HG02870 (cell line): ENCODE data around the gene SART3.
"Not testable (repeated sequence)": the region's sequence is repeated elsewhere in the genome, so short reads cannot be mapped to it uniquely, and the experiment has no call there.

Experiments
- ATAC-seq: cut with Tn5 transposase; IDR thresholded peaks from one replicate; pipeline ENCODE4 v1.9.1; 2021; ENCODE audit warnings: mild to moderate bottlenecking, moderate library complexity; ENCODE audit not compliant: unreplicated experiment

Gene SART3

GRCh38 chr12:108502922-108503321 lies 58.1 kb downstream of the SART3 start:
- ATAC-seq: no peak

DNA sequence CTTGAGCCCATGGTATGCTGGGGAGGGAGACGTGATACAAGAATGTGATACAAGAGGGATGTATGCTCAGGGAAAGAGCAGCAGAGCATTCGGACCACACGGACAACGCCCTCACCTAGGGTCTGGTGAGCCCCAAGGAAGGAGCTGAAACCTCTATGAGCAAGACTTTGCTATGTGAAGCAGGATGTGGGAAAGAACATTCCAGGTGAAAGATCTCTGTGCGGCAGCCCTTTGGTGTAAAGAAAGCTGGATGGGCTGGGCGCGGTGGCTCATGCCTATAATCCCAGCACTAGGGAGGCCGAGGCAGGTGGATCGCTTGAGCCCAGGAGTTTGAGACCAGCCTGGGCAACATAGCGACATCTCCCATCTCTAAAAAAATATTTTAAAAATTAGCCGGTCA lies 62.8 kb downstream of the SART3 start:
- ATAC-seq: no peak

- no peak for ATAC-seq
Measured at GRCh38 chr12:108495823-108496579, 65.0 kb downstream of the SART3 start.

- ATAC-seq: no peak
Measured at GRCh38 chr12:108495054-108495453, 65.9 kb downstream of the SART3 start.

- no peak for ATAC-seq
Measured at GRCh38 chr12:108491256-108491655, 69.7 kb downstream of the SART3 start.

DNA sequence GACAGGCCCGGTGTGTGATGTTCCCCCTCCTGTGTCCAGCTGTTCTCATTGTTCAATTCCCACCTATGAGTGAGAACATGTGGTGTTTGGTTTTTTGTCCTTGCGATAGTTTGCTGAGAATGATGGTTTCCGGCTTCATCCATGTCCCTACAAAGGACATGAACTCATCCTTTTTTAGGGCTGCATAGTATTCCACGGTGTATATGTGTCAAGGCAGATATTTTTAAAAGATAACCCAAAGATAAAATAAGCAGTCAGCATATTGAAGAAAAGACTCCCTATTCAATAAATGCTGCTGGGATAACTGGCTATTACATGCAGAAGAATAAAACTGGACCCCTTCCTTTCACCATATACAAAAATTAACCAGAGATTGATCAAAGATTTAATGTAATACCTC lies 73.9 kb downstream of the SART3 start:
- ATAC-seq: not testable (repeated sequence)

- ATAC-seq: not testable (repeated sequence)
Measured at GRCh38 chr12:108485371-108485770, 75.6 kb downstream of the SART3 start.

GRCh38 chr12:108484845-108485244 lies 76.1 kb downstream of the SART3 start:
- no peak for ATAC-seq

DNA sequence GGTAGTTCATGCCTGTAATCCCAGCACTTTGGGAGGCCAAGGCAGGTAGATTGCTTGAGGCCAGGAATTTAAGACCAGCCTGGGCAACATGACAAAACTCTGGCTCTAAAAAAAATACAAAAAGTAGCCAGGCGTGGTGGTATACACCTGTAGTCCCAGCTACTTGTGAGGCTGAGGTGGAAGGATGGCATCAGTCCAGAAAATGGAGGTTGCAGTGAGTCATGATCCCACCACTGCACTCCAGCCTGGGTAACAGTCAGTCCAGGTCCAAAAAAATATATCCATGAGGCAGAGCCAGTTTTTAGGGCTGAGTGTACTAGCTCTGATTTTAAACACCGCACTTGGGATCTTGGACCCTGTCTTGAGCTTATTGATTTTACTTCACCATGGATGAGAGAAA lies 76.5 kb downstream of the SART3 start:
- no peak for ATAC-seq

DNA sequence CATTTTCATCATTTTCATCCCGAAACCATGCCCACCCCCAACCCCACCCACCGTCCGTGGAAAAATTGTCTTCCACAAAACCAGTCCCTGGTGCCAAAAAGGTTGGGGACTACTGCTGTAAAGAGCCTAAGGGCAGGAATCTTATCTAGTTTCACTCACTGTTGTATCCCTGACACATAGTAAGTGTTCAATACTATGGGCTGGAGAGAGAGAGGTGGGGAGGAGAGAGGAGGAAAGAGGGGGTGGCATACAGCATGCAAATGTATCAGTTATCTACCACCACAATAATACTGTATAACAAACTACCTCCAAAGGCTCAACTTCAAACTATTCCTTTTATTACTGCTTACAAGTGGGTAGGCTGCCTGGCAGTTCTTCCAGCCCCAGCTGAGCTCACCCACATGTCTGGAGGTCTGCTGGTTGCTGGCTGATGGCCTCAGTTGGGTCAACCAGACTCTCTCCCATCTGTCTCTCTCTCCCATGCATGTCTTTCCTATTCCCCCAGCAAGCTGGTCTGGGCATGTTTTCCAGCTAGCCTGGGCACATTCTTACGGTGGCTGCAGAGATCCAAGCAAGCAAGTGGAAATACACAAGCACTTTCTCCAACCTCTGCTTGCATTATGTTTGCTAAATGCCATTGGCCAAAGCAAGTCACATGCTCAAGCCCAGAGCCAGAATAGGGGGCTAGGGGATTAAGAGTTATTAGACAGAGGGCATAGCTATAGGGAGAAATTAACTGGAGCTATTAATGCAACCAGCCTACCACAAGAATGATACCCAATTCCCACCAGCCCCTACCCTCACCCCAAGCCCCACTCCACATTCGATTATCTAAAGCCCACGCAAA lies 77.5 kb downstream of the SART3 start:
- ATAC-seq: no peak

DNA sequence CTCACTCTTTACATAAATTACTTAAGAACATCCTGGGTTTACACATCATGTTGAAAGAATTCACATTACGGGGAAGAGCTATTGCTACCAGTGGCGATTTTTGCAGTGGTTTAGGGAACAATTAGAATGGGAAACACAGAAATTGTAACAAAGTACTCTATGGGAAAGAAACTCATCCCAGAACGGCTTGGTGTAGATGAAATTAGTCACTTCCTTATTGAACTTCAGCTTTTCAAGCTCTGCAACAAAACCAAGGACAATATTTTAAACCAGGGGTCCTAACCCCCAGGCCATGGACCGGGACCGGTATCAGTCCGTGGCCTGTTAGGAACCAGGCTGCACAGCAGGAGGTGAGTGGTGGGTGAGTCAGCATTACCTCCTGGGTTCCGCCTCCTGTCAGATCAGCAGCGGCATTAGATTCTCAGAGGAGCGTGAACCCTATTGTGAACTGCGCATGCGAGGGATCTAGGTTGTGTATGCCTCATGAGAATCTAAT lies 78.2 kb downstream of the SART3 start:
- no peak for ATAC-seq

GRCh38 chr12:108479364-108480070 lies 81.5 kb downstream of the SART3 start:
- no peak for ATAC-seq

GRCh38 chr12:108478611-108479206 lies 82.3 kb downstream of the SART3 start:
- no peak for ATAC-seq

DNA sequence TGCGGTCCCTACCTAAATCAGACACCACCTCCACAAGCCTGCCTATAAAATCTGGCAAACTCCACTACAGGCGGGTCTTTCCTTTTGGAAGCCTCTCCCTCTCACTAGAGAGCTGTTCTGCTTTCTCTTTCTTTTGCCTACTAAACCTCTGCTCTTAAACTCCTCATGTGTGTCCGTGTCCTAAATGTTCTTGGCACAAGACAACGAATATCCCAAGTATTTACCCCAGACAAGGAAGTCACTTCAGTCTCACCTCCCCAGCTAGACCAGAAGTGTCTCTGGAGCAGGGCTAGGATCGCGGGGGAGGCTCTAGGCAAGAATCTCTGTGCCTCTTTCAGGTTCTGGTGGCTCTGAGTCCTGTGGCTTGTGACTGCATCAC lies 83.1 kb downstream of the SART3 start:
- no peak for ATAC-seq

- ATAC-seq: no peak
Measured at GRCh38 chr12:108477055-108477880, 83.7 kb downstream of the SART3 start.

DNA sequence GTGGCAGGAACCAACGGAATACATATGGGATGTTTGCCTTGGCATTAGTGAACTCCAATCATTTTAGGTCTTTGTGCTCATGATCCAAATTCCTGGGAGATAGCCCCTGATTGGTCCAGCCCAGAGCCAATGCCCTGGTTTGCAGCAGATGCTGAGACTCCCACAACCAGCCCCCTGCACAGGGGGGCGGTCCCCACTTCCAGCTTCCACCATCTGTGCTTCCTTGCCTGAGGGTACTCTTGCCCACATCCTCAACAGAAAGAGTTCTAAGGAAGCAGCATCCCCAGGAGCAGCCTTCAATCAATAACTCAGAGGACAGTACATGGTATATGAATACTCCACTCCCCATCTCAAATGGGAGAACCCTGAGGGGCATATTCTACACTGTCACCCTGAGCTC lies 85.6 kb downstream of the SART3 start:
- no peak for ATAC-seq

DNA sequence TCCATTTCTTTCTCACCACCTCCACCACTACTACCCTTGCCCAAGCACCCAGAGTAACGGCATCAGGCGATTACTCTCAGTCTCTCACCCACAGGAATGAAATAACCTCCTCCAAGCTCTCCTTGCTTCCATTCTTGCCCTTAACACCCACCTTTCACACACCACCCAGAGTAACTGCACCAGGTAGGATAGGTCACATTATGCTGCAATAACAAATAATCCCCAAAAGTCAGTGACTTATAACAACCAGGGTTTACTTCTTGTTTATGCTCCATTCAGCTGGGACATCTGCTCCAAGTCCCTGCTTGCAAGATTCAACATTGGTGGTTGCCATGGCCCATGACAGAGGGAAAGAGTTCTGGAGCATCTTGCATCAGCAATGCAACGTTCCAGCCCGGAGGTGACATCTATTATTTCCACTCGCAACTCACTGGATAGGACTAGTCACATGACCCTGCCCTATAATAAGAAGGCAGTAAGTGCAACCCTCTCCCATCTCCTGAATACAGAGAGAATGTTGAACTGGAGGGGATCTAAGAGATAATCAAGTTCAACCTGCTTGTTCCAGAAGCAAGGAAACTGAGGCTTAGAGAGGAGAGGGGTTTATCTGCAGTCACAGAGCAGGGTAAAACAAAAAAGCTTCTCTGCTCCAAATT lies 87.4 kb downstream of the SART3 start:
- ATAC-seq: no peak
